Measurements from ENCODE around the gene AMPD2.

GRCh38 chr1:109667452-109668122 lies 48.0 kb downstream of the AMPD2 start, which contains the start of gene GSTM2:
- TF ChIP-seq GLIS3 (CRISPR knock-in tag; IDR thresholded peaks at IDR 0.05) = no peak
- no peak for TF ChIP-seq ZNF70 (CRISPR knock-in tag; IDR thresholded peaks at IDR 0.05)
- no peak for TF ChIP-seq ZNF8 (CRISPR knock-in tag; IDR thresholded peaks at IDR 0.05)
- no peak for TF ChIP-seq TOX (CRISPR knock-in tag; IDR thresholded peaks at IDR 0.05; ENCODE audit: borderline replicate concordance)
- no peak for TF ChIP-seq ZNF565 (CRISPR knock-in tag; conservative IDR thresholded peaks at IDR 0.05; ENCODE audit: low read depth)

Data from SK-N-SH treated with all-trans-retinoic acid at 6 μM for 48 hours (cell line).